Neural cell (in vitro differentiated cells): ENCODE measurements around the gene SMARCD1. TPM values are rescaled to one million over a fixed set of nuclear protein-coding genes. Genes with fewer than 3 reads are reported as not detected.

Source experiments
- H2AFZ ChIP-seq: fragments of 200-600, 300-800 bp; sonication (generic), shearing (Covaris generic); 2 replicates; pipeline ENCODE4 v1.6.0; 2014; ENCODE audit warnings: low read depth, mild to moderate bottlenecking, antibody characterized with exemption, low read length, moderate library complexity
- H3F3A ChIP-seq: fragments of 200-600 bp; shearing (Covaris generic); 2 replicates; pipeline ENCODE4 v1.6.1; 2016; ENCODE audit warnings: mild to moderate bottlenecking, moderate library complexity, mixed read lengths, antibody characterized with exemption, low read length; ENCODE audit not compliant: insufficient read depth, poor library complexity, severe bottlenecking
- H3K27ac ChIP-seq: fragments of 200-600, 300-800 bp; sonication (generic), shearing (Covaris generic); 2 replicates; pipeline ENCODE4 v1.5.1; 2014; ENCODE audit warnings: mild to moderate bottlenecking, low read length, moderate library complexity
- H3K27me3 ChIP-seq: fragments of 300-800, 200-600 bp; sonication (generic), shearing (Covaris generic); 2 replicates; pipeline ENCODE4 v1.6.0; 2014; ENCODE audit warnings: mild to moderate bottlenecking, low read depth, low read length, moderate library complexity; ENCODE audit not compliant: insufficient read depth
- H3K36me3 ChIP-seq: fragments of 300-800, 200-600 bp; sonication (generic), shearing (Covaris generic); 2 replicates; pipeline ENCODE4 v1.5.1; 2014; ENCODE audit warnings: mild to moderate bottlenecking, antibody characterized with exemption, low read length, moderate library complexity; ENCODE audit not compliant: insufficient read depth
- H3K4me2 ChIP-seq: fragments of 300-800, 200-600 bp; sonication (generic), shearing (Covaris generic); 2 replicates; pipeline ENCODE4 v1.6.0; 2014; ENCODE audit warnings: mild to moderate bottlenecking, low read length
- H3K4me3 ChIP-seq: fragments of 300-800, 200-600 bp; sonication (generic), shearing (Covaris generic); 2 replicates; pipeline ENCODE4 v1.5.1; 2014; ENCODE audit warnings: mild to moderate bottlenecking, low read length, moderate library complexity
- H3K79me2 ChIP-seq: fragments of 200-600 bp; shearing (Covaris generic); replicated peaks from 2 replicates; pipeline ENCODE4 v1.6.0; 2014; ENCODE audit warnings: mild to moderate bottlenecking, low read length, moderate library complexity; ENCODE audit not compliant: insufficient read depth
- H3K9ac ChIP-seq: fragments of 300-800, 200-600 bp; sonication (generic), shearing (Covaris generic); 2 replicates; pipeline ENCODE4 v1.6.1; 2016; ENCODE audit warnings: mild to moderate bottlenecking, low read length, mixed read lengths
- H3K9me2 ChIP-seq: fragments of 200-600 bp; shearing (Covaris generic); 2 replicates; pipeline ENCODE4 v1.6.1; 2016; ENCODE audit warnings: mild to moderate bottlenecking, low read length, mixed read lengths; ENCODE audit not compliant: insufficient read depth
- H3K9me3 ChIP-seq: fragments of 200-600, 300-800 bp; sonication (generic), shearing (Covaris generic); 2 replicates; pipeline ENCODE4 v1.6.1; 2016; ENCODE audit warnings: mild to moderate bottlenecking, mixed run types, low read length, moderate library complexity, mixed read lengths
- H4K20me1 ChIP-seq: fragments of 200-600 bp; shearing (Covaris generic); 2 replicates; pipeline ENCODE4 v1.6.1; 2016; ENCODE audit warnings: mild to moderate bottlenecking, mixed run types; ENCODE audit not compliant: insufficient read depth
- CTCF ChIP-seq: fragments of 450-650 bp; IDR thresholded peaks from 2 replicates; pipeline ENCODE4 v1.5.1; 2014; ENCODE audit warnings: antibody characterized with exemption, mild to moderate bottlenecking, moderate library complexity; ENCODE audit not compliant: poor library complexity, severe bottlenecking
- EP300 ChIP-seq: fragments of 450-650 bp; conservative IDR thresholded peaks from 2 replicates; pipeline ENCODE4 v1.6.1; 2014; ENCODE audit warnings: antibody characterized with exemption, mild to moderate bottlenecking, moderate library complexity; ENCODE audit not compliant: poor library complexity, severe bottlenecking
- EZH2 ChIP-seq: fragments of 200-600, 300-800 bp; shearing (Covaris generic), sonication (generic); IDR thresholded peaks from 2 replicates; pipeline ENCODE4 v1.6.1; 2014; ENCODE audit warnings: antibody characterized with exemption, low read length, borderline replicate concordance, mild to moderate bottlenecking; ENCODE audit not compliant: insufficient read depth, poor library complexity, severe bottlenecking
- MXI1 ChIP-seq: fragments of 450-650 bp; conservative IDR thresholded peaks from 2 replicates; pipeline ENCODE4 v1.6.1; 2014; ENCODE audit warnings: antibody characterized with exemption, mild to moderate bottlenecking; ENCODE audit not compliant: poor library complexity, severe bottlenecking
- POLR2AphosphoS5 ChIP-seq: IDR thresholded peaks from 2 replicates; pipeline ENCODE4 v1.6.1; 2012
- RAD21 ChIP-seq: fragments of 450-650 bp; conservative IDR thresholded peaks from 2 replicates; pipeline ENCODE4 v1.6.1; 2014; ENCODE audit warnings: antibody characterized with exemption, mild to moderate bottlenecking, moderate library complexity
- REST ChIP-seq: IDR thresholded peaks from 2 replicates; pipeline ENCODE4 v1.6.1; 2012; ENCODE audit warnings: borderline replicate concordance
- SMC3 ChIP-seq: fragments of 450-650 bp; conservative IDR thresholded peaks from 2 replicates; pipeline ENCODE4 v1.6.1; 2014; ENCODE audit warnings: antibody characterized with exemption, mild to moderate bottlenecking, moderate library complexity; ENCODE audit not compliant: poor library complexity
- TAF1 ChIP-seq: IDR thresholded peaks from 2 replicates; pipeline ENCODE4 v1.6.1; 2012; ENCODE audit warnings: low read depth
- polyA plus RNA-seq: library from polyadenylated mRNA; depleted of rRNA; stranded (reverse); fragments of >200 nt; gene quantifications from 2 replicates; pipeline ENCODE4 v1.2.3, GENCODE V29; 2014

SMARCD1 gene
- polyA plus RNA-seq, 1 donor from 2014 or later: 90.9 TPM

GRCh38 chr12:50066402-50066801, 18.7 kb upstream of the SMARCD1 start:
- H3K9me3 ChIP-seq: no peaks in the 10 kb centered on the region
- no peak overlapping the region for H3K4me2 ChIP-seq
- no peak overlapping the region for H3K4me3 ChIP-seq
- TF ChIP-seq REST: no peak
- no peak for TF ChIP-seq MXI1
- TF ChIP-seq TAF1: no peak
- TF ChIP-seq EP300: no peak
- no peak for TF ChIP-seq EZH2
- TF ChIP-seq CTCF: no peak
- no peak for TF ChIP-seq SMC3
- no peak for TF ChIP-seq RAD21
- TF ChIP-seq POLR2AphosphoS5: no peak
- H3K36me3 ChIP-seq: peaks cover 4% of the 10 kb centered on the region
- no peaks in the 10 kb centered on the region for H3K9me2 ChIP-seq
- H4K20me1 ChIP-seq: no peaks in the 10 kb centered on the region
- H2AFZ ChIP-seq: no peak overlapping the region
- H3F3A ChIP-seq: no peaks in the 10 kb centered on the region
- H3K9ac ChIP-seq: no peak overlapping the region
- H3K27ac ChIP-seq: no peak overlapping the region
- H3K27me3 ChIP-seq: no peaks in the 10 kb centered on the region
- H3K79me2 ChIP-seq: no peaks in the 10 kb centered on the region

GRCh38 chr12:50069069-50069468, 16.1 kb upstream of the SMARCD1 start:
- no peak overlapping the region for H3K27ac ChIP-seq
- TF ChIP-seq REST: no peak
- no peak for TF ChIP-seq MXI1
- no peak for TF ChIP-seq EP300
- TF ChIP-seq EZH2: no peak
- TF ChIP-seq POLR2AphosphoS5: no peak
- no peak for TF ChIP-seq RAD21
- no peak for TF ChIP-seq TAF1
- TF ChIP-seq SMC3: no peak
- no peak for TF ChIP-seq CTCF
- H2AFZ ChIP-seq: no peak overlapping the region
- no peaks in the 10 kb centered on the region for H3K9me2 ChIP-seq
- H3K79me2 ChIP-seq: no peaks in the 10 kb centered on the region
- peaks cover 4% of the 10 kb centered on the region for H3K36me3 ChIP-seq
- no peak overlapping the region for H3K4me3 ChIP-seq
- no peak overlapping the region for H3K4me2 ChIP-seq
- no peak overlapping the region for H3K9ac ChIP-seq
- no peaks in the 10 kb centered on the region for H3K27me3 ChIP-seq
- no peaks in the 10 kb centered on the region for H3F3A ChIP-seq
- H4K20me1 ChIP-seq: no peaks in the 10 kb centered on the region
- no peaks in the 10 kb centered on the region for H3K9me3 ChIP-seq
